Body of pancreas (tissue), 4 donors: ENCODE results near the gene VRK1.

Experiments
- POLR2A ChIP-seq, 3 donors: fragments of 450-650 bp; IDR thresholded peaks; one replicate each; pipeline ENCODE4 v1.6.1; 2016; ENCODE audit warnings: antibody characterized with exemption in 3 of 3, mild to moderate bottlenecking in 2 of 3
- TF ChIP-seq, protein P1 (sequence below), 7 experiments: fragments of 450-650 bp in 4 of 7; fragments of 200-600 bp in 3 of 7; sonication (generic) in 3 of 7; IDR thresholded peaks; one replicate each; pipeline ENCODE4 v1.5.1; 2016 to 2019; ENCODE audit warnings: antibody characterized with exemption in 7 of 7

DNA sequence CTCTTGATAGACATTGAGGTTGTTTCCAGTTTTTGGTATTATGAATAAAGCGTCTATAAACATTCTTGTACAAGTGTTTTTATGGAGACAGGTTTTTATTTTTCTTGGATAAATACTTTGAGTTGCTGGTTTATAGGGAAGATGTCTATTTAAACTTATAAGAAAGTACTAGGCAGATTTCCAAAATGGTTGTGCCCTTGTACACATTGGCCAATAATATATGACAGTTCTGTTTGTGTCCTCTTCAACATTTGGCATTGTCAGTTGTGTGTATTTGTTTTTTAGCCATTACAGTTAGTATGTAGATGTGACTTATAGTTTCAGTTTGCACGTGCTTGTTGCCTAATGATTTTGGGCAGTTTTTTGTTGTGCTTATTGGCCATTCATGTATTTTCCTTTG, 42.1 kb downstream of the VRK1 start:
- no peak for TF ChIP-seq POLR2A (IDR thresholded peaks at IDR 0.05)
- TF ChIP-seq, protein P1, sequence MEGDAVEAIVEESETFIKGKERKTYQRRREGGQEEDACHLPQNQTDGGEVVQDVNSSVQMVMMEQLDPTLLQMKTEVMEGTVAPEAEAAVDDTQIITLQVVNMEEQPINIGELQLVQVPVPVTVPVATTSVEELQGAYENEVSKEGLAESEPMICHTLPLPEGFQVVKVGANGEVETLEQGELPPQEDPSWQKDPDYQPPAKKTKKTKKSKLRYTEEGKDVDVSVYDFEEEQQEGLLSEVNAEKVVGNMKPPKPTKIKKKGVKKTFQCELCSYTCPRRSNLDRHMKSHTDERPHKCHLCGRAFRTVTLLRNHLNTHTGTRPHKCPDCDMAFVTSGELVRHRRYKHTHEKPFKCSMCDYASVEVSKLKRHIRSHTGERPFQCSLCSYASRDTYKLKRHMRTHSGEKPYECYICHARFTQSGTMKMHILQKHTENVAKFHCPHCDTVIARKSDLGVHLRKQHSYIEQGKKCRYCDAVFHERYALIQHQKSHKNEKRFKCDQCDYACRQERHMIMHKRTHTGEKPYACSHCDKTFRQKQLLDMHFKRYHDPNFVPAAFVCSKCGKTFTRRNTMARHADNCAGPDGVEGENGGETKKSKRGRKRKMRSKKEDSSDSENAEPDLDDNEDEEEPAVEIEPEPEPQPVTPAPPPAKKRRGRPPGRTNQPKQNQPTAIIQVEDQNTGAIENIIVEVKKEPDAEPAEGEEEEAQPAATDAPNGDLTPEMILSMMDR (IDR thresholded peaks at IDR 0.05) = no peak
